ENCODE results near the gene CDKAL1.
A peak's percentile ranks its signal among the peaks of the same experiment; 100 is the strongest.

CDKAL1 gene

DNA sequence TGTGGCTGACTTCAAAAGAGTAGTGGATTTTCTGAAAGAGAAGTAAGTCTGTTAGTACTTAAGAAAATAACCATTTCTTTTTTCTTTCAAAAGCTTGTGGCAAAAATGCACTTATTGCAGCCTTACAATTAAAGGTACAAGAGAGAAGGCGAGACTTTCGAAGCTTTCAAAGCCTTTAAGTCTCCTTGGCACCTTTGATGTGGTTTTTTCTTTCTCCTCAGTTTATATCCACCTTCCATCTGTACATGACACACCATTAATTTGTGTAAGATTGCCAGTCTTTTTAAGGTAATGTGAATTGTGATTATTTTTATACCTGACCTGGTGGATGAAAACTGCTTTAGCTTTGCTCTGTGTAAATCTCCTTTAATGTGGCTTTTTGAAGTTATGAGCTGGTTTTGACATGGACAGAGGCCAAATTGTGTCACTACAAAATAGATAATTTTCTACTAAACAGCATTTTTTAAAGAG lies 466.1 kb downstream of the CDKAL1 start:
- TF ChIP-seq, protein P1, sequence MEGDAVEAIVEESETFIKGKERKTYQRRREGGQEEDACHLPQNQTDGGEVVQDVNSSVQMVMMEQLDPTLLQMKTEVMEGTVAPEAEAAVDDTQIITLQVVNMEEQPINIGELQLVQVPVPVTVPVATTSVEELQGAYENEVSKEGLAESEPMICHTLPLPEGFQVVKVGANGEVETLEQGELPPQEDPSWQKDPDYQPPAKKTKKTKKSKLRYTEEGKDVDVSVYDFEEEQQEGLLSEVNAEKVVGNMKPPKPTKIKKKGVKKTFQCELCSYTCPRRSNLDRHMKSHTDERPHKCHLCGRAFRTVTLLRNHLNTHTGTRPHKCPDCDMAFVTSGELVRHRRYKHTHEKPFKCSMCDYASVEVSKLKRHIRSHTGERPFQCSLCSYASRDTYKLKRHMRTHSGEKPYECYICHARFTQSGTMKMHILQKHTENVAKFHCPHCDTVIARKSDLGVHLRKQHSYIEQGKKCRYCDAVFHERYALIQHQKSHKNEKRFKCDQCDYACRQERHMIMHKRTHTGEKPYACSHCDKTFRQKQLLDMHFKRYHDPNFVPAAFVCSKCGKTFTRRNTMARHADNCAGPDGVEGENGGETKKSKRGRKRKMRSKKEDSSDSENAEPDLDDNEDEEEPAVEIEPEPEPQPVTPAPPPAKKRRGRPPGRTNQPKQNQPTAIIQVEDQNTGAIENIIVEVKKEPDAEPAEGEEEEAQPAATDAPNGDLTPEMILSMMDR (IDR thresholded peaks at IDR 0.05; ENCODE audit: low read length, missing control alignments) = no peak
- no peak overlapping the region for H3K4me3 ChIP-seq (replicated peaks; ENCODE audit: low read depth, low read length)
- DNase-seq (ENCODE audit: low read depth) = peak; percentile 24

DNA sequence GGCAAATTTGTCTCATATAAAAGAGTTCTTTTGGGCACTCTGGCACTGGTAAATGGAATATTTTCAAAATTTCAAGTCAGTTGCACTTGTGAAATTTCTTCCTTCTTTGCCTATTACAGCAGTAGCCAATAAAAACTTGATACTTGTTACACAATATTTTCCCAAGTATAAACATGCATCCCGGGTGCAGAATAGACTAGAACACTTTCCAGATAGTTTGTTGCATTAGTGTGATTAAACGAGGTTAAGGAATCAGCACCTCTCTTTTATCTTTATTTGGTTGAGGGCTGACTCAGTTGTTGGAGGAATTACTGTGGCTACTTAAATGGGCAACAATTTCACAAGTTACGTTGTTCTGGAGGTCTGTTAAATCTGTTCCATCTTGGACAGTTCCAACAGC lies 467.5 kb downstream of the CDKAL1 start:
- H3K4me3 ChIP-seq (replicated peaks; ENCODE audit: low read depth, low read length) = no peak overlapping the region
- TF ChIP-seq, protein P1 (IDR thresholded peaks at IDR 0.05; ENCODE audit: low read length, missing control alignments) = no peak
- peak; percentile 23 for DNase-seq (ENCODE audit: low read depth)

DNA sequence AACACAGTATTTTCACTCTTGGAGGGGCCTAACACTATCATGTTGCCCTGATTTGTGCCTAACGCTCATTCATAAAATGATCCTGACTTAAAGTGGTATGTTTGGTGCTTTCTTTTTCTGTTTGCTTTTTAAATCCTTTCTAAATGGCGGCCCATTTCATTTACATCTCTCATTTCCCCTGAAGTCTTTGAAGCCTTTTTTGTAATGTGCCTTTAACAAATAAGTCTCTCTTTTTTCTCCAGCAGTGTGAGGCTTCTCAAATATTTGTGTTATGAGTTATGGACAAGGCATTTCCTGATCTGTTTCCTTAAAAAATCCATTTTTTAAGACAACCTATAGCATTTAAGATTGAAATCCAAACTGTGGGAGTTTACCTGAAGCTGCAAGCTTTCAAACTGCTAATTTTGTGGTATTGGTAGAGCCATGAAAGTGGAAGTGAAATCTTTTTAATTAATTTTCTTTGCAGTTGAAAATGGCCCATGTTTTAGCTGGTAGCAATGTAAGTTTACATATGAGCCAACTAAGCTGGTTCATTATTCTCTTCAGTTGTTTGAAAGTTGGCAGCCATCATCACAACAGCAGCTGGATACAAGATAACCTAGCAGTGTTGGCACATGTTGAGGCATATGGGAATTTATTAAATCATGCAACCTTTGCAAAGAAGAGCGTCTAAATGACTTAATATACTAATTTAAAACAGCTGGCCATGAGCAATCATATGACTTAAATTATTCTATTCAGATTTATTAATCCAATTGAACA lies 469.7 kb downstream of the CDKAL1 start:
- TF ChIP-seq, protein P1 (IDR thresholded peaks at IDR 0.05; ENCODE audit: low read length, missing control alignments) = no peak
- peak; percentile 86 for DNase-seq (ENCODE audit: low read depth)
- H3K4me3 ChIP-seq (replicated peaks; ENCODE audit: low read depth, low read length) = peak overlapping the region; percentile 4

DNA sequence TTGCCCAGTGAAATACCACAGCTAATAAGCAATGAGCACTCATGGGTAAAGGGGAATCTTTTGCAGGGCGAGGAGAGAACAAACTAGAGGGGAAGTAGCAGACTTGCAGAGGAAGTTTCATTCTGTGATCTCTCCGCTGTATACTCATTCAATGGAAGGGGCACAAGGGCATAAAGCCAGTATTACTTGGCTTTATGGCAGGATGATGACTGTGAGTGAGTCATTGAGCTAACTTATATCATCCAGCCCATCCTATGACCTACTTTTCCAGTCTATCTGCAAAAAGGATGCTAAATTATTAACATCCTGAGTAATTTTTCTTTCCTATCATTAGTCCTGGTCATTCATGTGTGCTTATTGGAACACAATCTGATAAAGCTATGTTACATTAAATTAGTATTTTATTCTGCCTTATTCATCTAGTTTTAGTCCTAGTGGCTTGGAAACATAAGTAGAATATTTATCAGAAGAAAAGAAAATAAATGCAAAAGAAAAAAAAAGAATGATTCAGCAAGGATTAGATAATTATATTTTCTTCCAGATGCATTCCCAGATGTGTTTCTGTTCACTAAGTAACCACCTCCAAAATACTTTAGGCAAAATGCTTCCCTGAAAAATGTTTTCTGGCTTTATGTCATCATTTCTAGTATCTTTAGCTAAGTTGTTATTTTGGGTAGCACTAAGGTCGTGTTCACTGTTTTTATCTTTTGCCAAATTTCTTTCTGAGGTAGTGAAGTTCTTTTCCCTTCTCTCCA lies 471.7 kb downstream of the CDKAL1 start:
- peak; percentile 85 for DNase-seq (ENCODE audit: low read depth)
- TF ChIP-seq, protein P1 (IDR thresholded peaks at IDR 0.05; ENCODE audit: low read length, missing control alignments) = no peak
- no peak overlapping the region for H3K4me3 ChIP-seq (replicated peaks; ENCODE audit: low read depth, low read length)

DNA sequence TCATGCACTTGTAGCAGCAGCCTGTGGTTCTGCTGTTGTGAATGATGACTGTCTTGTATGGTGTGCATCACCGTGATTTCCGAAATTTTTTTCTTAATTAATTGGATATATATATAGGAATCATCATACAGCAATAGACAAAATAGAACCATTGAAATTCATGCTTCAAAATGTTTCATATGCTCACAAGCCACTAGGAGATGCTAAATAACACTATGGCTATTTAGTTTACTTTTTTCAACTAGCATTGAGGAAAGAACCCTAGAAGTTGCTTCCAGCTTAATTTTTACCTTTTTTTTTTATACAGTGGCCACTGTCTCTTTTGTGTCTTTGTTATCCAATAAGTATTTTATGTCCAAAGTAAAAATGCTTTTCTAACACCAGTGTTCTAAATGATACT lies 485.4 kb downstream of the CDKAL1 start:
- H3K4me3 ChIP-seq (replicated peaks; ENCODE audit: low read depth, low read length) = no peak overlapping the region
- DNase-seq (ENCODE audit: low read depth) = peak; percentile 43
- TF ChIP-seq, protein P1 (IDR thresholded peaks at IDR 0.05; ENCODE audit: low read length, missing control alignments) = peak; percentile 51

DNA sequence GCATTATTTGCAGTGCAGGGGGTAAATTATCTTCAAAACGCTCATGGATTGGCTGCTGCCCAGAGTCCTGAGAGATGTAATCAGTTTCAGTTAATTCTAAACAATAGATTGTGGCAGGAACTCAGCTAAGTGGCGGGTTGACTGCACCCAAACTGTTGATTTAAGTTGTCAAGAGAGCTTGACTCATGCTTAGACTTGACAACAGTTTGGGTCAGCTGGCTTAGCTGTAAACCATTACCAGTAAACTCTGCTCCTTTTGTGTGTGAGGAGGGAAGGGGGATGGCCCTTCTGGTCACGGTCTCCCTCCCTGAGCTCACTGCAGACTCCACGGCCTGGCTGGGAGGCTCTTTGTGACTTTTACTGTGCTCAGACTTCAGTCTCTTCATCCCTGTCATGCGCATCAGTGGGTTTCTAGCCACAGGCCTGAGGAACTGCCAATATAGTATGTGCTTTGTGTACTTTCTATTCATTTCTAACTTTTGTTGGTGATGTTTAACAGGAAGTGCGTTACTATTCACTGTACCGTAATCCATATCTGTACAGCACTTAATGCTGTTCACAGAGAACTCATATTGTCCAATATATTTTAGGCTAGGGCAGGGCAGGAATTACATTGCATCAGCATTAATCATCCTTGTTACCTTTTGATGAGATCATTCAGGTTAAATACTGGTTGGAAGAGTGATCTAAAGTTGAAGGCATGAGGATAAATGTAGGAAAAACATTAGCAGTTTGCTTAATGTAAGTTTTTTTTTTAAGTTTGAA lies 488.3 kb downstream of the CDKAL1 start:
- peak; percentile 79 for DNase-seq (ENCODE audit: low read depth)
- TF ChIP-seq, protein P1 (IDR thresholded peaks at IDR 0.05; ENCODE audit: low read length, missing control alignments) = no peak
- H3K4me3 ChIP-seq (replicated peaks; ENCODE audit: low read depth, low read length) = no peak overlapping the region
